ENCODE results near the gene UBL7.

DNA sequence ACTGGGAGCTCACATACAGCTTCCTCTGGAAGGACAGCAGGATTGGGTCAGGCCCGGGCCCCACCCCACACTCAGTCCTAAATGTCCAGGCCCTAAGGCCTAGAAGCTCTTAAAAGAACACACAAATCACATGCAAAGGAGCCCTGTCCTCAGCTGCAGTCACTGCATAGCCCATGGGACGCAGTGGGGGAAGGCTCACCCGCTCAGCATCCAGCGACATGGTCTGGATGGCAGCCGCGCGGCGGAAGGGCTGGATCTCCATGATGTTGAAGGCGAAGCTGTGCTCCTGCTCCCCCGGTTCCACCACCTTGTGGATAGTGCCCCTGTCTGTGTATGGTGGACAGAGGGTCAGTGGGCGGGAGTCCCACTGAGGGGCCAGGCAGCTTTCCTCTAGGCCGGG lies 49.3 kb downstream of the UBL7 start:
- TF ChIP-seq, protein P1, sequence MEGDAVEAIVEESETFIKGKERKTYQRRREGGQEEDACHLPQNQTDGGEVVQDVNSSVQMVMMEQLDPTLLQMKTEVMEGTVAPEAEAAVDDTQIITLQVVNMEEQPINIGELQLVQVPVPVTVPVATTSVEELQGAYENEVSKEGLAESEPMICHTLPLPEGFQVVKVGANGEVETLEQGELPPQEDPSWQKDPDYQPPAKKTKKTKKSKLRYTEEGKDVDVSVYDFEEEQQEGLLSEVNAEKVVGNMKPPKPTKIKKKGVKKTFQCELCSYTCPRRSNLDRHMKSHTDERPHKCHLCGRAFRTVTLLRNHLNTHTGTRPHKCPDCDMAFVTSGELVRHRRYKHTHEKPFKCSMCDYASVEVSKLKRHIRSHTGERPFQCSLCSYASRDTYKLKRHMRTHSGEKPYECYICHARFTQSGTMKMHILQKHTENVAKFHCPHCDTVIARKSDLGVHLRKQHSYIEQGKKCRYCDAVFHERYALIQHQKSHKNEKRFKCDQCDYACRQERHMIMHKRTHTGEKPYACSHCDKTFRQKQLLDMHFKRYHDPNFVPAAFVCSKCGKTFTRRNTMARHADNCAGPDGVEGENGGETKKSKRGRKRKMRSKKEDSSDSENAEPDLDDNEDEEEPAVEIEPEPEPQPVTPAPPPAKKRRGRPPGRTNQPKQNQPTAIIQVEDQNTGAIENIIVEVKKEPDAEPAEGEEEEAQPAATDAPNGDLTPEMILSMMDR (conservative IDR thresholded peaks at IDR 0.05), result no peak
- no peak for TF ChIP-seq ZFX (IDR thresholded peaks at IDR 0.05)
